Measurements from ENCODE around the gene KIAA1671.

DNA sequence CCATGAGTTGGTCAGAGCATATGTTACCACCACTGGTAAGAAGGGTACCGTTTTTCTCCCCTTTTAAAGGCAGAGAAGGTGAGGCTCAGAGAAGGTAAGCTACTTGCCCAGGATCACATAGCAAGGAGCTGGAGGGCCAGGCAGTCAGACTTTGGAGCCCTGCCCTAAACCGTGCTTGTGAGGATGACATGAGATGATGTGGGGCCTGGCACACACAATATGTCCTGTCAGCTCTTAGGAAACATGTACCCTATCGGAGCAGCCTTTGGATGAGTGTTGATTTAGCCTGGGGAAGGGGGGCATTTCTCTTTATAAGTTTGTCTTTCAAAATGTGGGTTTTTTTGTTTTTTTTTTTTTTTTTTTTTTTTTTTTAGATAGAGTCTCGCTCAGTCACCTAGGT lies 146.7 kb downstream of the KIAA1671 start:
- TF ChIP-seq, protein P1, sequence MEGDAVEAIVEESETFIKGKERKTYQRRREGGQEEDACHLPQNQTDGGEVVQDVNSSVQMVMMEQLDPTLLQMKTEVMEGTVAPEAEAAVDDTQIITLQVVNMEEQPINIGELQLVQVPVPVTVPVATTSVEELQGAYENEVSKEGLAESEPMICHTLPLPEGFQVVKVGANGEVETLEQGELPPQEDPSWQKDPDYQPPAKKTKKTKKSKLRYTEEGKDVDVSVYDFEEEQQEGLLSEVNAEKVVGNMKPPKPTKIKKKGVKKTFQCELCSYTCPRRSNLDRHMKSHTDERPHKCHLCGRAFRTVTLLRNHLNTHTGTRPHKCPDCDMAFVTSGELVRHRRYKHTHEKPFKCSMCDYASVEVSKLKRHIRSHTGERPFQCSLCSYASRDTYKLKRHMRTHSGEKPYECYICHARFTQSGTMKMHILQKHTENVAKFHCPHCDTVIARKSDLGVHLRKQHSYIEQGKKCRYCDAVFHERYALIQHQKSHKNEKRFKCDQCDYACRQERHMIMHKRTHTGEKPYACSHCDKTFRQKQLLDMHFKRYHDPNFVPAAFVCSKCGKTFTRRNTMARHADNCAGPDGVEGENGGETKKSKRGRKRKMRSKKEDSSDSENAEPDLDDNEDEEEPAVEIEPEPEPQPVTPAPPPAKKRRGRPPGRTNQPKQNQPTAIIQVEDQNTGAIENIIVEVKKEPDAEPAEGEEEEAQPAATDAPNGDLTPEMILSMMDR (IDR thresholded peaks at IDR 0.05), result no peak
- no peak for TF ChIP-seq EP300 (IDR thresholded peaks at IDR 0.05; ENCODE audit: low read depth)

Data from transverse colon (tissue), 3 donors.